HCT116 (cell line): ENCODE data around the gene ZFR.

Experiments used
- EZH2phosphoT487 ChIP-seq: fragments of 200-600 bp; IDR thresholded peaks from 2 replicates; pipeline ENCODE4 v1.6.1; 2018; ENCODE audit warnings: antibody characterized with exemption, borderline replicate concordance
- POLR2A ChIP-seq: IDR thresholded peaks from 2 replicates; pipeline ENCODE4 v1.7.0; 2011; ENCODE audit warnings: borderline replicate concordance; ENCODE audit not compliant: insufficient read depth, insufficient read length; ENCODE audit errors: extremely low read depth
- TF ChIP-seq, protein P1 (sequence below), 3 experiments: fragments of 200-600 bp in 1 of 3; sonication (generic) in 1 of 3; IDR thresholded peaks in 2 of 3; conservative IDR thresholded peaks in 1 of 3; 2 replicates each; pipeline ENCODE4 v1.5.1; 2012 to 2017; ENCODE audit warnings: low read depth in 2 of 3, low read length in 2 of 3, antibody characterized with exemption in 1 of 3, borderline replicate concordance in 1 of 3, control low read depth in 1 of 3, mild to moderate bottlenecking in 1 of 3, mixed read lengths in 1 of 3, mixed run types in 1 of 3, moderate library complexity in 1 of 3; ENCODE audit not compliant: insufficient read depth in 1 of 3
- TF ChIP-seq, protein P2 (sequence below): IDR thresholded peaks from 2 replicates; pipeline ENCODE4 v1.6.1; 2012

DNA sequence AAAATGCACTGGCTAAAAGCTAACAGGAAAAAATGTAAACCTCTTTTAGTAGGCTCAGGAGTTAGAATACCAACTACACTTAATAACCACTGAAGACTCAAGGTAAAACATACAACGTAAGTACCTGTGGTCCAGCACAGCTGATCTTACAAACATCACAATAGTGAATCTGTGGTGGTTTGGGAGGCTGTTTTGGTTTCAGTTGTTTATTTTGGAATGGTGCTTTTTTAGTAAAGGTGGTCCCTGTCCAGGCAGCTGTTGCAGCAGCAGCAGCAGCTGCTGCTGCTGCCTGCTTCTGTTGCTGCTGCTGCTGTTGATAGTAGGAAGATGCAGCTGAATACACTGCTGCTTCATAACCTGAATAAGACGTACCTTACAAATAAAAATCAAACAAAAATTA, 37.9 kb downstream of the ZFR start:
- TF ChIP-seq, protein P1, sequence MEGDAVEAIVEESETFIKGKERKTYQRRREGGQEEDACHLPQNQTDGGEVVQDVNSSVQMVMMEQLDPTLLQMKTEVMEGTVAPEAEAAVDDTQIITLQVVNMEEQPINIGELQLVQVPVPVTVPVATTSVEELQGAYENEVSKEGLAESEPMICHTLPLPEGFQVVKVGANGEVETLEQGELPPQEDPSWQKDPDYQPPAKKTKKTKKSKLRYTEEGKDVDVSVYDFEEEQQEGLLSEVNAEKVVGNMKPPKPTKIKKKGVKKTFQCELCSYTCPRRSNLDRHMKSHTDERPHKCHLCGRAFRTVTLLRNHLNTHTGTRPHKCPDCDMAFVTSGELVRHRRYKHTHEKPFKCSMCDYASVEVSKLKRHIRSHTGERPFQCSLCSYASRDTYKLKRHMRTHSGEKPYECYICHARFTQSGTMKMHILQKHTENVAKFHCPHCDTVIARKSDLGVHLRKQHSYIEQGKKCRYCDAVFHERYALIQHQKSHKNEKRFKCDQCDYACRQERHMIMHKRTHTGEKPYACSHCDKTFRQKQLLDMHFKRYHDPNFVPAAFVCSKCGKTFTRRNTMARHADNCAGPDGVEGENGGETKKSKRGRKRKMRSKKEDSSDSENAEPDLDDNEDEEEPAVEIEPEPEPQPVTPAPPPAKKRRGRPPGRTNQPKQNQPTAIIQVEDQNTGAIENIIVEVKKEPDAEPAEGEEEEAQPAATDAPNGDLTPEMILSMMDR (IDR thresholded peaks at IDR 0.05 in 2 of 3, conservative IDR thresholded peaks at IDR 0.05 in 1 of 3; ENCODE audit: borderline replicate concordance in 1 of 3, insufficient read depth in 1 of 3, low read depth in 2 of 3, low read length in 2 of 3) = no peak
- TF ChIP-seq, protein P2, sequence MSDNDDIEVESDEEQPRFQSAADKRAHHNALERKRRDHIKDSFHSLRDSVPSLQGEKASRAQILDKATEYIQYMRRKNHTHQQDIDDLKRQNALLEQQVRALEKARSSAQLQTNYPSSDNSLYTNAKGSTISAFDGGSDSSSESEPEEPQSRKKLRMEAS = no peak
- TF ChIP-seq POLR2A (no peak), EZH2phosphoT487 (no peak)
